IPS-NIHi7 (cell line): Measurements from ENCODE around the gene MAST1.
"Not testable (repeated sequence)": the region's sequence is repeated elsewhere in the genome, so short reads cannot be mapped to it uniquely, and the experiment has no call there.

Experiments
- DNase-seq: peaks from one replicate; pipeline ENCODE4 v3.0.0; 2012; ENCODE audit warnings: mixed read lengths; ENCODE audit errors: extremely low spot score

The MAST1 gene

DNA sequence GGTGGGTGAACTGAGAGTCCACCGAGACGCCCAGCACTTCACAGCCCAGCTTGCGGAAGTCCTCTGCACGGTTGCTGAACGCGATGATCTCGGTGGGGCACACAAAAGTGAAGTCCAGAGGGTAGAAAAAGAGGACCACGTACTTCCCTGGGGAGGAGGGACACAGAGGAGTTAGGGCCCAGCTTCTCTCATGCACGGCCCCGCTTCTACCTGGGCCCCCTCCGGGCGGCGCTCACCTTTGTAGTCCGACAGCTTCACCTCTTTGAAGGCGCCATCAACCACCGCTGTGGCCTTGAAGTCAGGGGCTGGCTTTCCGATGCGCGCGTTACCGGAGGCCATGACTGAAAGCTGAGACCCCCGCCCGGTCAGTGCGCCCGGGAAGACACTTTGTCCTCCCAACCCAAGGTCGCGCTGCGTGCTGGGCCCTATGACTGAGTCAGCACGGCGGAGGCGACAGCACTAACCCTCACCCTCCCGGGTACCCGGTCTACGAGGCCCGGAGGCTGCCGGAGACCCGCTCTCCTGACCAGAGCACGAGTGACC lies 37.3 kb upstream of the MAST1 start:
- DNase-seq = no peak

GRCh38 chr19:12801466-12802266 lies 36.6 kb upstream of the MAST1 start, which contains the start of the genes PRDX2 and THSD8:
Gene PRDX2, minus strand, starts transcription at chr19:12801800. Its CDS starts 539 bp downstream, at chr19:12801261.
Gene THSD8, plus strand, starts transcription at chr19:12802069. Its CDS starts 3 bp downstream, at chr19:12802072.
- peak; percentile 72 for DNase-seq

GRCh38 chr19:12802267-12803106 lies 35.8 kb upstream of the MAST1 start:
- DNase-seq = no peak

DNA sequence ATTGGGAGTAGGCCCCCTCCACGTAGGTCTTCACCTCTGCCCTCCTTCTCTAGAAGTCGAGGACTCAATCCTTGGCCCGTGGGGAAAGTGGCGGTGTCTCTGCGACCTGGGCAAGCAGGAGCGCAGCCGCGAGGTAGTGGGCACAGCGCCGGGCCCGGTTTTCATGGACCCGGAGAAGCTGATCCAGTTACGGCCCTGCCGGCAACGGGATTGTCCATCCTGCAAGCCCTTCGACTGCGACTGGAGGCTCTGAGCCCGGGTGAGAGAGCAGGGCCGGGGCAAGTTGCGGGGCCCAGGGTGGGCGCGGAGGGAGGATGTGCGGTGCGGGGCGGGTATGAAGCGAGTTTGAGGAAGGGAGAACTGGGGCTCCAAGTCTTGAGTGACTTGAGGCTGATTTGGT lies 34.3 kb upstream of the MAST1 start:
- no peak for DNase-seq

DNA sequence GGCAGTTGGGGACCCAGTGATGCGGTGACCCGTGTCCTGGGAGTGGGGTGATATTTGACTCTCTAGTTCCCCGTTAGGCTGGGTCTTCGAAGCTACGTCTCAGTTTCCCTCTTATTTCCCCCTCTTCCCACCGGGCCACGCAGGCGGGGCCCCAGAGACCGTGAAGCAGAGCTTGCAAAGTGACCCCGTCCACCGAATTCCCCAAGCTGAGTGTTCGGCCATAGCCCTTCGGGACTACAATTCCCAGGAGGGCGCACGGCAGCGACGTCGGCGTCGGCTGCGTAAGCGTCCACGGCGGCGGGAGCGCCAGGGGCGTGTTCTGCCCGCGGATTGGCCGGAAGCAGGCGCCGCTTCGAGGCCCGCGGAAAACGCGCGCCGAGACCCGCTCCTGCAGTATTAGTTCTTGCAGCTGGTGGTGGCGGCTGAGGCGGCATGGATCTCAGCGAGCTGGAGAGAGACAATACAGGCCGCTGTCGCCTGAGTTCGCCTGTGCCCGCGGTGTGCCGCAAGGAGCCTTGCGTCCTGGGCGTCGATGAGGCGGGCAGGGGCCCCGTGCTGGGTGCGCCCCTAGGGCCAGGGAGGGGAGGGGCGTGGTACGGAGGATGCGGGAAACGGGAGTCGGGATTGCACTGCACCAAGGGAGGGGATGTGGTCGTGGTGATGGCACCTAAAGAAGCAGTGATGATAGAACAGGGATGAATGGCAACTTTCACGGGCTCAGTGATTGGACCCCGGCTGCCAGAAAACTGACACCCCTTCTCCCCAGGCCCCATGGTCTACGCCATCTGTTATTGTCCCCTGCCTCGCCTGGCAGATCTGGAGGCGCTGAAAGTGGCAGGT lies 31.9 kb upstream of the MAST1 start, which contains the start of gene RNASEH2A:
TSS of gene RNASEH2A (plus strand) at position 343 of the 840 bp plus-strand sequence. CDS start at position 433, 90 bp downstream.
- DNase-seq = peak; percentile 96

DNA sequence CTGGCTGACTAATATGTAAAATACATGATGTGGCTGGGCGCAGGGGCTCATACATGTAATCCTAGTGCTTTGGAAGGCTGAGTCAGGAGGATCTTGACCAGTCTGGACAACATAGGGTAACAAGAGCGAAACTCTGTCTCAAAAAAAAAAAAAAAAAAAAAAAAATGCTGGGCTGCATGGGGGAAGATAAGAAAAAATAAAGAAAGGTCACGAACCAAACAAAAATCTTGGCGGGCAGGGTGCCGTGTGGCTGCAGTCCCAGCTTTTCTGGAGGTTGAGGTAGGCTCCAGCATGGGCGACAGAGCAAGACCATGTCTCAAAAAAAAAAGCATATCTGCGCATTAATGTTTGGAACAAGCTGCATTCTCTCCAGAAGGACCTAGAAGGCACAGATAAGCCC lies 23.2 kb upstream of the MAST1 start:
- DNase-seq = no peak

DNA sequence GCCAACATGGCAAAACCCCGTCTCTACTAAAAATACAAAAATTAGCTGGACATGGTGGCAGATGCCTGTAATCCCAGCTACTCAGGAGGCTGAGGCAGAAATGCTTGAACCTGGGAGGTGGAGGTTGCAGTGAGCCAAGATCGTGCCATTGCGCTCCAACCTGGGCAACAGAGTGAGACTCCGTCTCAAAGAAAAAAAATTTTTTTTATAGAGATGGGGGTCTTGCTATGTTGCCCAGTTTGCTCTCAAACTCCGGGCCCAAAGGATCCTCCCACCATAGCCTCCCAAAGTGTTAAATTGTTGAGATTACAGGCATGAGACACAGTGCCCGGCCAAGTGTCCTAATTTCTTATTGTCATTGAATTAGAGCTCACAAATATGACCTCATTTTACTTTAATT lies 21.1 kb upstream of the MAST1 start:
- DNase-seq = not testable (repeated sequence)

DNA sequence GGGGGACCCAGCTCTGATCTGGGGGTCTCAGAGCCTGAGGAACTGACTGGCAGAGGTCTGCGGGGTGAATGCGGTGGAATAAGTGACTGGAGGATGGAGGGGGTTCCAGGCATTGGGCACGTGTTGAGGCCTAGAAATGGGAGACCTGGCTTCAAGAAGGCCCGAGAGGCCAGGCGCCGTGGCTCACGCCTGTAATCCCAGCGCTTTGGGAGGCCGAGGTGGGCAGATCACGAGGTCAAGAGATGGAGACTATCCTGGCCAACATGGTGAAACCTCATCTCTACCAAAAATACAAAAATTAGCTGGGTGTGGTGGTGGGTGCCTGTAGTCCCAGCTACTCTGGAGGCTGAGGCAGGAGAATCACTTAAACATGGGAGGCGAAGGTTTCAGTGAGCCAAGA lies 20.5 kb upstream of the MAST1 start:
- not testable (repeated sequence) for DNase-seq

DNA sequence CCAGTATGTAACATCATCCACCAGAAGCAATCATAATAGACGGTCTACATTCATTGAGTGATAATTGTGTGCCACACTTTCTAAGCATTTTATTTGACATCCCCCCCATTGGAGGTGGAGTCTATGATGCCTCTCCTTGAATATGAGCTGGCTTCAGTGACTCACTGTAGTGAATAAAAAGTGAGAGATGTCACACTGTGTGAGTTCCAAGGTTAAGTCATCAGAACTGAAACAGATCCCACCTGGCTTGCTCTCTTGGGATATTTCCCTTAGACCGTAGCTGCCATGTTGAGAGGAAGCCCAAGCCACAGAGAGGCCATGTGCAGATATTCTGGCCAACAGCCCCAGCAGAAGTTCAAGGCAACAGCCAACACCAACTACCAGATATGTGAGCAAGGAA lies 16.6 kb upstream of the MAST1 start:
- no peak for DNase-seq

DNA sequence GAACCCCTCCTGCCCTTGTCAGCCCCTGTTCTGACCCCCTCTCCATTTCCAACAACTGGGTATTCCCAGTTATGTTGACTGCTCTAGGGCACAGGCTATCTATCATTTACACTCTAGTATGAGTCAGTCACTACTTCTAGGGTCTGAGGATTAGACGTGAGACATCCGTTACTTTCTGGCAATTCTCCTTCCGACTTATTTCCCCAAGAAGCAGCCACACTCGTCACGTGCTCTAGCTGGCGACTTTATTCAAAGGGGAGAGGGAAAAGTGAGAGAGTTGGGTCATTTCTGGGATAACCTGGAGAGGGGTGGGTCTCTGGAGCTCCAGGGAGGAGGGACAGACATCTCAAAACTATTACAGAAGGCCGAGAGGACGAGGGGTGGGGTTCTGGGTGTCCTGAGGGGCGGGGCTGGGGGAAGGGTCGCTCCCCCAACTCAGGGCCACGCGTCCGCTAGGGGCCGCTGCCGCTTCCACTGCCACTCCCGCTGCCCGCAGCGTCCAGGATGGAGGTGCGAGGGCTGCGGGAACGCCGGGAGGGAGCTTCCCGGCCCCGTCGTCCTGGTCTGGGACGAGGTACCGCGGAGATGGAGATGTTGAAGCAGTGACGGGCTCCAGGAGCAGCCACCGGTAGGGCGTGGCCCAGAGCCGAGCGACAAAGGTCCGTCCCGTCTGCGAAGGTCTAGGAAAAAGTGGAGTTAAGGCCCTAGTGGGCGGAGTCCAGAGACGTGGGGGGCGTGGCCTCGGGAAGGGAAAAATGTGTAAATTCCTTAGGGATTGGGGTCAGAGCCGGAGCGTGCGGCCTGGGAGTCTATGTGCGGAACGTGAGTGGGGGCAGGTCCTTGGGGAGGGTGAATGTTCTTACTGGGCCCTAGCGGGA lies 12.8 kb upstream of the MAST1 start:
- peak; percentile 95 for DNase-seq

DNA sequence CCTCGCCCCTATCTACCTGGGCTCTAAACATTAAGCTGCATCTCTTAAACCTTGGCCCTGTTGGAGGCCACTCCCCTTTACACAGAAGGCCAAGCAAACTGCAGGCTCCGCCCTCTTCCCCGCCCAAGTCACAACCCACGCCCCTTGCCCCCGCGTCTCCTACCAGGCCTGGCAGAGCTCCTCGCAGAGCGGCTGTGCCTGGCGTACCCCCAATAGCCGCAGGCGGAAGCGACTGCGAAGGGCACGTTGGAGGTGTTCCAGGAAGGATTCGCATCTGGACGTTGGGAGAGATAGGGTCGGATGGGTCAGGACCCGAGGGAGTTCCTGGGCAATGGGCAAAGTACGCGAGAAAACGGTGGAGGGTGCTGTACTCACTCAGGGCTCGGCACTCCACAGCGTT lies 9.8 kb upstream of the MAST1 start:
- DNase-seq = peak; percentile 75

GRCh38 chr19:12833418-12833737 lies 4.9 kb upstream of the MAST1 start:
- DNase-seq = no peak

DNA sequence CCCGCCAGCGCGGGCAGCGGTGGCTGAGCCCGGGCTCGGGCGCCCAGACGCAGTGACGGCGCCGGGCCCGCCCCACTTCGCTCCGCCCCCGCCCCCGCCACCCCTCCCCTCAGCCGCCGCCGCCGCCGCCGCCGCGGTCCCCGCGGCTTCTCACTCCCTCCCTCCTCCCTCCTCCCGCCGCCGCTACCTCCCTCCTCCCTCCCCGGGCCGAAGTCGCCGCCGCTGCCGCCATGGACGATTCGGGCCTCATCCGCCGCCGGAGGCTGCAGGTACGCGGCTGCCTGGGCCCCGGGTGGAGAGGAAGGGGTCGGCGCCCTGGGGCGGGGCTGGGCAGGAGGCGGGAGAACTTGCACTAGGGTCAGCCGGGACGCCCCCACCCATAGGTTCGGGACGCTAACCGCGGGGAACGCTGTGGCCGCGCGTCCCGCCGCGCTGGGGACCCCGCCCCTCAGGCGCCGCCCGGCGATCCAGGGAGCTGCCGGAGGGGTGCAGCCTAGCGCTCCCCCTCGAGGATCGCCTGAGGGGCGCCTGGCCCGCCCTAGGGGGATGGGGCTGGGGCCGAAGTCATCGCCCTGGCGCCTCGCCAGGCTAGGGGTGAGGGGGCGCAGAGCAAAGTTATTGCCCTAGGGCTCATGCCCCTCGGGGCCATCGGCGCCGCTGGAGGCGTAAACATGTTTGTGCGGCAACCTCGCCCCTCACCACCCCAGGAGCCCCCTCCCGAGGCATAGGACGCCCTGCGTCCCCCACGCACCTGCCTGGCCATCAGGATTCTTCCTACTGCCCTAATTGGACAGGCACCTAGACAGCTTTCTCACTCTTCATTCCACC lies 4.4 kb upstream of the MAST1 start:
- peak; percentile 67 for DNase-seq

DNA sequence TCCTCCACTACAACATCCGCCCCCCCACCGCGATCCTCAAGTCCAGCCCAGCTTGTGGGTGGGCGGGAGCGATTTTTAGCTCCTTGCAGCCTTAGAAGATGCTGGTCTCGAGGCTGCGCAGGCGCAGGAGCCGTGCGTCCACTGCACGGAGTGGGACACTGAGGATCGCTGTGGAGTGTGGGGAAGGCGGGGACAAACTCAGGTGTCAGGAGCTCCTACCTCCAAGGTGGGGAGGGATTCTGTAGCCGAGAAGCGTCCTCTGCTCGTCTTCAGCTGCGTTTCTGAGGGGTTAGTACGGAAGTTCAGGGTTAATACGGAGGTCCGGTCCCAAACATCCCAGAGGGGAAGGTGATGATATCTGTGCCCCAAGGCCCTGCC lies 3.8 kb upstream of the MAST1 start, which contains the start of gene RTBDN:
TSS of gene RTBDN (minus strand) at position 14 of the 378 bp plus-strand sequence. CDS start 4,600 bp downstream, outside the sequence.
- DNase-seq = no peak

- peak; percentile 50 for DNase-seq
Measured at GRCh38 chr19:12834976-12835757, 3.1 kb upstream of the MAST1 start.

GRCh38 chr19:12836529-12836863 lies 1.8 kb upstream of the MAST1 start:
- DNase-seq = no peak

GRCh38 chr19:12837225-12837624 lies 1.1 kb upstream of the MAST1 start:
- no peak for DNase-seq

- DNase-seq = no peak
Measured at GRCh38 chr19:12838886-12839756, 806 bp downstream of the MAST1 start.
